IPS-20b (cell line): ENCODE results near the gene CR1L.
"Not testable (repeated sequence)": the region's sequence is repeated elsewhere in the genome, so short reads cannot be mapped to it uniquely, and the experiment has no call there.

Source experiments
- H3K27ac ChIP-seq: one replicate; pipeline ENCODE4 v1.5.1; 2013; ENCODE audit warnings: low read length
- H3K27me3 ChIP-seq: 2 replicates; pipeline ENCODE4 v1.6.1; 2013; ENCODE audit warnings: mild to moderate bottlenecking, low read length, inconsistent platforms; ENCODE audit not compliant: insufficient read depth
- H3K36me3 ChIP-seq: 2 replicates; pipeline ENCODE4 v1.6.1; 2013; ENCODE audit warnings: low read depth, mild to moderate bottlenecking, inconsistent platforms, low read length, moderate library complexity; ENCODE audit not compliant: insufficient read depth
- H3K4me1 ChIP-seq: 2 replicates; pipeline ENCODE4 v1.6.1; 2013; ENCODE audit warnings: mild to moderate bottlenecking, control low read depth, inconsistent platforms, low read length, moderate library complexity; ENCODE audit not compliant: insufficient read depth
- H3K4me3 ChIP-seq: 2 replicates; pipeline ENCODE4 v1.5.1; 2013; ENCODE audit warnings: mild to moderate bottlenecking, low read length, inconsistent platforms
- H3K9ac ChIP-seq: 2 replicates; pipeline ENCODE4 v1.6.1; 2013; ENCODE audit warnings: low read depth, mild to moderate bottlenecking, inconsistent platforms, low read length, moderate library complexity
- H3K9me3 ChIP-seq: 2 replicates; pipeline ENCODE4 v1.6.1; 2013; ENCODE audit warnings: mild to moderate bottlenecking, low read depth, low read length, inconsistent platforms; ENCODE audit not compliant: insufficient read depth

CR1L gene

DNA sequence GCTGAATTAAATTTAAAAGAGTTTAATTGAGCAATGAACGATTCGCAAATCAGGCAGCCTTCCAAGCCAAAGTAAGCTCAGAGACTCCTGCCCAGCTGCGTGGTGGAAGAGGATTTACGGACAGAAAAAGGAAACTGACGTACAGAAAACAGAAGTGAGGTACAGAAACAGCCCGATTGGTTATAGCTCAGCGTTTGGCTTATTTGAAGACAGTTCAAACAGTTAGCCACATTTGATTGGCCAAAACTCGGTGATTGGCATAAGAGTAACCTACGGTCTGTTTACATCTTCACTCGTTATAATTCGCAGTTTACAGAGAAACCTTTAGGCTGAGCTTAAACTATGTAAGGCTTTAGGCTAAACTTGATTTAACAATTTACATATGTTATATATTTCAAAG is 46.9 kb downstream of the CR1L start:
- H3K4me1 ChIP-seq = no peaks in the 10 kb centered on the region
- H3K4me3 ChIP-seq = no peak overlapping the region
- H3K27me3 ChIP-seq = no peaks in the 10 kb centered on the region
- H3K27ac ChIP-seq = no peak overlapping the region
- H3K9ac ChIP-seq = no peak overlapping the region
- H3K9me3 ChIP-seq = no peaks in the 10 kb centered on the region
- H3K36me3 ChIP-seq = no peaks in the 10 kb centered on the region

GRCh38 chr1:207692291-207692690 is 47.4 kb downstream of the CR1L start:
- H3K4me3 ChIP-seq, H3K36me3 ChIP-seq, H3K27me3 ChIP-seq, H3K9ac ChIP-seq, H3K27ac ChIP-seq, H3K4me1 ChIP-seq, H3K9me3 ChIP-seq: not testable (repeated sequence)

DNA sequence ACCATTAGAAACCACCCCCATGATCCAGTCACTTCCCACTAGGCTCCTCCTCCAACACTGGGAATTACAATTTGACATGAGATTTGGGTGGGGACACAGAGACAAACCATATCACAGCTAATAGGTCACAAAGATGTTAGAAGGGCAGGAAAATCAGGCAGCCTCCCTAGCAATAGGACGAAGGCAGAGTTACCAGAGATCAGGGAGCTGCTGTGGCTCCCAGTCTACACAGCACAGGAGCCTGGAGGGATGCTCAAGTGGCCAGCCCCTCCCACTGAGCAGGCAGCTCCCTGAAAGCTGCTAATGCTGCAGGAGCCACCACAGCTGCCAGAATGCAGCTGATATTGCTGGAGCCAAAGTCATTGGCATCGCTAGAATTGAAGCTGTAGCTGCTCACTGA is 51.0 kb downstream of the CR1L start:
- H3K27me3 ChIP-seq = no peaks in the 10 kb centered on the region
- H3K4me1 ChIP-seq = no peaks in the 10 kb centered on the region
- H3K36me3 ChIP-seq = no peaks in the 10 kb centered on the region
- H3K4me3 ChIP-seq = no peak overlapping the region
- H3K27ac ChIP-seq = no peak overlapping the region
- H3K9ac ChIP-seq = no peak overlapping the region
- H3K9me3 ChIP-seq = no peaks in the 10 kb centered on the region

GRCh38 chr1:207698822-207699483 is 54.0 kb downstream of the CR1L start:
- Histone ChIP-seq H3K4me1 (no peaks in the 10 kb centered on the region), H3K27ac (no peak overlapping the region), H3K9ac (no peak overlapping the region), H3K9me3 (no peaks in the 10 kb centered on the region), H3K36me3 (no peaks in the 10 kb centered on the region), H3K27me3 (no peaks in the 10 kb centered on the region), H3K4me3 (no peak overlapping the region)

GRCh38 chr1:207702317-207702716 is 57.4 kb downstream of the CR1L start:
- Histone ChIP-seq H3K4me1 (no peaks in the 10 kb centered on the region), H3K9ac (no peak overlapping the region), H3K4me3 (no peak overlapping the region), H3K9me3 (no peaks in the 10 kb centered on the region), H3K27ac (no peak overlapping the region), H3K27me3 (no peaks in the 10 kb centered on the region), H3K36me3 (no peaks in the 10 kb centered on the region)

DNA sequence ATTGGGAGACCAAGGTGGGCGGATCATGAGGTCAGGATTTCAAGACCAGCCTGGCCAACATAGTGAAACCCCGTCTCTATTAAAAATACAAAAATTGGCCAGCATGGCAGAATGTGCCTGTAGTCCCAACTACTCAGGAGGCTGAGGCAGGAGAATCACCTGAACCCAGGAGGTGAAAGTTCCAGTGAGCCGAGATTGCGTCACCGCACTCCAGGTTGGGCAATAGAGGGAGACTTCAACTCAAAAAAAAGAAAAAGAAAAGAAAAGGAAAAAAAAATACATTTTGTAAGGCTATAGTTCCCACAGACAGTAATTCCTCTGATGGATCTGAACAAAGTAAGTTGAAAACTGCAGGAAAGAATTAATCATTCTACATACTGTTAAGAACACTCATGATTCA is 58.8 kb downstream of the CR1L start:
- Histone ChIP-seq H3K27me3 (no peaks in the 10 kb centered on the region), H3K9ac (no peak overlapping the region), H3K9me3 (no peaks in the 10 kb centered on the region), H3K27ac (no peak overlapping the region), H3K36me3 (no peaks in the 10 kb centered on the region), H3K4me1 (no peaks in the 10 kb centered on the region), H3K4me3 (no peak overlapping the region)

DNA sequence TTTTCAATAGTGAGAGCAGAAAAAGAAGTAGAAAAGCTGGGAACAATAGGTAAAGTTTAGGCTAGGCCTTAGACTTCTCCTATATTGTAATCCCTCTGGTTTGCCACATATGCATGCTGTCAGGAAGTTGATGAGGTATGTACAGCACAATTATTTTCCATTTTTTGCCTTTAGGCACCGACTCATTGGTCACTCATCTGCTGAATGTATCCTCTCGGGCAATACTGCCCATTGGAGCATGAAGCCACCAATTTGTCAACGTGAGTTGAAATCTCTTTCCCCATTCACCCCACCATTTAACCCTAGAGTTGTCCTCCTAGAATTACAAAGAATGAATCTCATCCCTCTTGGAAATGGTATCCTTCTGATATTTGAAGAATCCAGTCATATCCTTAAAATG is 63.1 kb downstream of the CR1L start:
- not testable (repeated sequence) for H3K27ac ChIP-seq, H3K9ac ChIP-seq, H3K9me3 ChIP-seq, H3K4me1 ChIP-seq, H3K27me3 ChIP-seq, H3K36me3 ChIP-seq, H3K4me3 ChIP-seq

DNA sequence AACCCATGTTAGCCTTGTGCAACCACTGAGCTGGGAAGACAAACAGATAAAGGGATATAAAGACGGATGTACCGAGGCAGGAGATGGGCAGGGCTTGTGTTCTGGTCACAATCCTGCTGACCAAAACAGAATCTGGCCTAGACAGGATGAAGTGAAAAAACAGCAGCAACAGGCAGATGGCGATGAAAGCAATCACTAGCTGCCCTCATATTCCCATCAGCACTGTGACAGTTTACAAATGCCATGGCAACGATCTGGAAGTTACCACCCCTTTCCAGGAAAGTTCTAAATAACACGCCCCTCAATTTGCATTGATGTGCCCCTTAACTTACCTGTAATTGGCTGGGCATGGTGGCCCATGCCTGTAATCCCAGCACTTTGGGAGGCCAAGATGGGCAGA is 66.4 kb downstream of the CR1L start:
- H3K27ac ChIP-seq = no peak overlapping the region
- no peak overlapping the region for H3K4me3 ChIP-seq
- H3K9ac ChIP-seq = no peak overlapping the region
- no peaks in the 10 kb centered on the region for H3K9me3 ChIP-seq
- H3K27me3 ChIP-seq = no peaks in the 10 kb centered on the region
- no peaks in the 10 kb centered on the region for H3K36me3 ChIP-seq
- no peaks in the 10 kb centered on the region for H3K4me1 ChIP-seq

DNA sequence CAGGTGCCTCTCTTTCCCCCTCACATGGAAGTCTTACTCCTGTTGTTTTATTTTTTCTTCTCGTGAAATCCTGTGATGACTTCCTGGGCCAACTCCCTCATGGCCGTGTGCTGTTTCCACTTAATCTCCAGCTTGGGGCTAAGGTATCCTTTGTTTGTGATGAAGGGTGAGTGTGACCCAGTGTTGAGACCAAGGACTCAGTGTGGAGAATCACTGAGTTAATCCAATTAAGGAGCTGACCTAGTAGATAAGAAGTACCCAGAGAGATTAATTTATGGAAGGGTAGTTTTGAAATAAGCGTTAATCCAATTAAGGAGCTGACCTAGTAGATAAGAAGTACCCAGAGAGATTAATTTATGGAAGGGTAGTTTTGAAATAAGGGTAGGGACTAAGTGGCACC is 67.8 kb downstream of the CR1L start:
- H3K36me3 ChIP-seq, H3K4me3 ChIP-seq, H3K4me1 ChIP-seq, H3K9me3 ChIP-seq, H3K27me3 ChIP-seq, H3K27ac ChIP-seq, H3K9ac ChIP-seq: not testable (repeated sequence)

GRCh38 chr1:207713529-207713928 is 68.6 kb downstream of the CR1L start:
- H3K27me3 ChIP-seq = no peaks in the 10 kb centered on the region
- no peaks in the 10 kb centered on the region for H3K4me1 ChIP-seq
- H3K36me3 ChIP-seq = no peaks in the 10 kb centered on the region
- H3K9me3 ChIP-seq = no peaks in the 10 kb centered on the region
- H3K9ac ChIP-seq = no peak overlapping the region
- no peak overlapping the region for H3K4me3 ChIP-seq
- no peak overlapping the region for H3K27ac ChIP-seq

DNA sequence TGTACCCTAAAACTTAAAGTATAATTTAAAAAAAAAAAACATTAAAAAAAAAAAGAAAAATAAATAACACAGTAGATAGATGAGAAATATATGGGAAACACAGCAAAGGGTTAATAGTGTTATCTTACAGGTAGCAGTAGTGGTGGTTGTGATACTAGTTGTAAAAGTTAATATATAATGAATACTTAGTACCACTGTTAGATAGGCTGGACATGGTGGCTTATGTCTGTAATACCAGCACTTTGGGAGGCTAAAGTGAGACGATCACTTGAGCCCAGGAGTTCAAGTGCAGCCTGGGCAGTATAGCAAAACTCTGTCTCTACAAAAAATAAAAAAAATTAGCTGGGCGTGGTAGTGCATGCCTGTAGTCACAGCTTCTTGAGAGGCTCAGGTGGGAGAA is 74.3 kb downstream of the CR1L start:
- Histone ChIP-seq H3K9ac (no peak overlapping the region), H3K27me3 (no peaks in the 10 kb centered on the region), H3K27ac (no peak overlapping the region), H3K4me3 (no peak overlapping the region), H3K9me3 (no peaks in the 10 kb centered on the region; the same call in 1 of the 2 replicates), H3K36me3 (no peaks in the 10 kb centered on the region), H3K4me1 (no peaks in the 10 kb centered on the region)

DNA sequence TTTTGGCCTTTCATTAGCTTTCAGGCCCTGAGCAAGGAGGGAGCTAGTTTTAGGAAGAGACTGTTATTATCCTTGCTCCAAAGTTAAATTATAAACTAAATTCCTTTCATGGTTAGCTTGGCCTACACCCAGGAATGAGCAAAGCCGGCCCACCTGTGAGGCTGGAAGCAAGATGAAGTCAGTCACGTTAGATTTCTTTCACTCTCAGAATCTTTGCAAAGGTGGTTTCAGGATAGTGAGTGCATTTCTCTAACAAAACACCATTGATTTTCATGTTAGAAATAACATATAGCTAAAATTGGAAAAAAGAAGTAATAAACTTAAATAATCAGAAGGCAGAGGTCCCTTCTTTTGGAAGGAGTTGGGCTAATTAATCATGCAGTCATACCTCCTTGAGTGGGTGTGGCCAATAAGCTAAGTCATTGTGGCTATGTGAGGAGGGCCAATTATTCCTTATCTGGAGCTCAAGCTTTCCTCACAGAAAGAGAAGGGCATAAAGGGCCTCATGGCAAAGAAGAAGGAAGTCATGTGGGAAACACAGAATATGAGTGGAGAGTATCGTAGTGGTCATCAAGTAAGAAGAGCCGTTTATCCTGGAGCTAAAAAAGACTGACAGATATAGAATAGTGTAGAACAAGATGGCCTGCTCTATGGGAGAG is 83.4 kb downstream of the CR1L start:
- H3K4me3 ChIP-seq, H3K9ac ChIP-seq, H3K27me3 ChIP-seq, H3K27ac ChIP-seq, H3K4me1 ChIP-seq, H3K36me3 ChIP-seq, H3K9me3 ChIP-seq: not testable (repeated sequence)
